HepG2 (cell line): ENCODE data around the gene SHC1. TPM values are rescaled to one million over a fixed set of nuclear protein-coding genes. Genes with fewer than 3 reads are reported as not detected.

Source experiments
- ATF6 ChIP-seq: sonication (generic); formaldehyde crosslinking; conservative IDR thresholded peaks from 2 replicates; pipeline ENCODE4 v1.4.0; 2020; ENCODE audit warnings: missing genetic modification reagents
- ATF7-NPFF ChIP-seq: sonication (generic); formaldehyde crosslinking; IDR thresholded peaks from 2 replicates; pipeline ENCODE4 v1.8.1; 2023; ENCODE audit warnings: mild to moderate bottlenecking, low read depth, missing genetic modification reagents, moderate library complexity
- DMTF1 ChIP-seq: sonication (generic); formaldehyde crosslinking; IDR thresholded peaks from 2 replicates; pipeline ENCODE4 v1.4.0; 2020; ENCODE audit warnings: mild to moderate bottlenecking, missing genetic modification reagents
- DPF2 ChIP-seq: sonication (generic); formaldehyde crosslinking; IDR thresholded peaks from 2 replicates; pipeline ENCODE4 v1.4.0; 2020; ENCODE audit warnings: mild to moderate bottlenecking, low read depth, missing genetic modification reagents, borderline replicate concordance
- FOXK2 ChIP-seq: fragments of 450-650 bp; IDR thresholded peaks from 2 replicates; pipeline ENCODE4 v1.6.1; 2016
- GATAD1 ChIP-seq: IDR thresholded peaks from 2 replicates; pipeline ENCODE4 v1.6.1; 2016; ENCODE audit warnings: missing genetic modification reagents, missing compliant biosample characterization
- GATAD2A ChIP-seq: IDR thresholded peaks from 2 replicates; pipeline ENCODE4 v1.6.1; 2016
- HBP1 ChIP-seq: IDR thresholded peaks from 2 replicates; pipeline ENCODE4 v1.6.1; 2016; ENCODE audit warnings: low read depth, control low read depth
- IKZF1 ChIP-seq: fragments of 450-650 bp; IDR thresholded peaks from 2 replicates; pipeline ENCODE4 v1.7.1; 2016
- KAT8 ChIP-seq: IDR thresholded peaks from 2 replicates; pipeline ENCODE4 v1.6.1; 2016; ENCODE audit warnings: missing genetic modification reagents, missing compliant biosample characterization
- LCORL ChIP-seq, 2 experiments: fragments of 450-650 bp in 1 of 2; sonication (generic) in 1 of 2; formaldehyde crosslinking in 1 of 2; IDR thresholded peaks; 2 replicates each; pipeline versions ENCODE4 v1.5.0 to v1.6.1; 2017 to 2020; ENCODE audit warnings: antibody characterized with exemption in 1 of 2, missing genetic modification reagents in 1 of 2
- SAP130 ChIP-seq: IDR thresholded peaks from 2 replicates; pipeline ENCODE4 v1.6.1; 2016; ENCODE audit warnings: low read depth
- SNAPC2 ChIP-seq: sonication (generic); formaldehyde crosslinking; IDR thresholded peaks from 2 replicates; pipeline ENCODE4 v1.8.1; 2022; ENCODE audit warnings: mild to moderate bottlenecking, missing genetic modification reagents
- TFAP4 ChIP-seq: sonication (generic); IDR thresholded peaks from 2 replicates; pipeline ENCODE4 v1.6.1; 2016; ENCODE audit warnings: low read depth, borderline replicate concordance
- THAP9 ChIP-seq: sonication (generic); formaldehyde crosslinking; IDR thresholded peaks from 2 replicates; pipeline ENCODE4; 2020; ENCODE audit warnings: missing genetic modification reagents, mild to moderate bottlenecking, borderline replicate concordance
- ZNF296 ChIP-seq: sonication (generic); formaldehyde crosslinking; conservative IDR thresholded peaks from 2 replicates; pipeline ENCODE4 v1.5.0; 2020; ENCODE audit warnings: mild to moderate bottlenecking, missing genetic modification reagents
- ZNF451 ChIP-seq: sonication (generic); formaldehyde crosslinking; IDR thresholded peaks from 2 replicates; pipeline ENCODE4 v1.5.0; 2020; ENCODE audit warnings: mild to moderate bottlenecking, missing genetic modification reagents
- ZUFSP ChIP-seq: sonication (generic); formaldehyde crosslinking; IDR thresholded peaks from 2 replicates; pipeline ENCODE4 v1.9.0; 2021; ENCODE audit warnings: missing genetic modification reagents, mild to moderate bottlenecking, borderline replicate concordance
- polyA plus RNA-seq, 8 experiments: library from polyadenylated mRNA; depleted of rRNA in 3 of 8; stranded (reverse) in 7 of 8; unstranded in 1 of 8; fragments of >200 nt; fragmentation: Illumina TruSeq in 4 of 8; extraction: Trizol in 4 of 8; gene quantifications; 2 replicates each; pipeline versions ENCODE4 v1.2.1 to v1.2.3, GENCODE V29; 2011 to 2016; ENCODE audit warnings: low read depth in 4 of 8, missing spikeins in 1 of 8, mixed read lengths in 1 of 8; ENCODE audit not compliant: insufficient read depth in 1 of 8
- total RNA-seq, 5 experiments: library from RNA; depleted of rRNA; stranded (reverse); fragments of >200 nt; fragmentation: Illumina TruSeq; extraction: Trizol; gene quantifications; 2 replicates each; pipeline ENCODE4 v1.2.3, GENCODE V29; 2016; ENCODE audit warnings: low read depth in 1 of 5

Gene SHC1
- total and polyA plus RNA-seq, 2 of the 13 experiments (the other 11 are each of a cell fraction or from before 2014, with no cell fraction given) = 52.0 to 137 TPM

GRCh38 chr1:154974102-154974807 is 3.7 kb upstream of the SHC1 start, which contains the start of gene CKS1B (continued):
- peak; percentile 88; the same call in 1 of the 2 replicates for TF ChIP-seq HBP1
- no peak for TF ChIP-seq IKZF1
- no peak for TF ChIP-seq DMTF1 (CRISPR knock-in tag)
- TF ChIP-seq GATAD1 (CRISPR knock-in tag) = peak; percentile 97
- TF ChIP-seq SNAPC2 (CRISPR knock-in tag) = peak; percentile 43; the same call in 1 of the 2 replicates
- peak; percentile 83; the same call in 1 of the 2 replicates for TF ChIP-seq THAP9 (CRISPR knock-in tag)
- peak; percentile 100 for TF ChIP-seq SAP130
- TF ChIP-seq DPF2 (CRISPR knock-in tag) = no peak
- no peak for TF ChIP-seq GATAD2A (CRISPR knock-in tag)
- TF ChIP-seq FOXK2 = no peak; the same call in 1 of the 2 replicates
- no peak for TF ChIP-seq ATF6 (CRISPR knock-in tag)
- TF ChIP-seq ZUFSP (CRISPR knock-in tag) = no peak
- peak; percentile 83 for TF ChIP-seq KAT8 (CRISPR knock-in tag)
- TF ChIP-seq LCORL (IDR thresholded peaks at IDR 0.05) = no peak
- 0 out of 2 replicates have a peak, but pooled peaks have one; percentile 15 for TF ChIP-seq LCORL (CRISPR knock-in tag; IDR thresholded peaks at IDR 0.05)
- no peak for TF ChIP-seq TFAP4
- no peak for TF ChIP-seq ZNF451 (CRISPR knock-in tag)
- TF ChIP-seq ZNF296 (CRISPR knock-in tag) = no peak
- peak; percentile 97 for TF ChIP-seq ATF7-NPFF (CRISPR knock-in tag)
